Smooth muscle cell (in vitro differentiated cells): ENCODE results near the gene NT5DC1. TPM values are rescaled to one million over a fixed set of nuclear protein-coding genes. Genes with fewer than 3 reads are reported as not detected.

Source experiments
- DNase-seq: peaks from one replicate; lab custom pipeline; 2025; ENCODE audit not compliant: unreplicated experiment; lab: John Stamatoyannopoulos, UW
- H2AFZ ChIP-seq: fragments of 200-600 bp; sonication (generic); 2 replicates; pipeline ENCODE4 v1.6.0; 2016; ENCODE audit warnings: antibody characterized with exemption, low read depth, mild to moderate bottlenecking
- H3F3A ChIP-seq: fragments of 200-600 bp; sonication (generic); 2 replicates; pipeline ENCODE4 v1.6.0; 2017; ENCODE audit warnings: antibody characterized with exemption, low read depth
- H3K27ac ChIP-seq: fragments of 200-600 bp; sonication (generic); 2 replicates; pipeline ENCODE4 v1.5.1; 2016; ENCODE audit warnings: low read depth, mild to moderate bottlenecking
- H3K27me3 ChIP-seq: fragments of 200-600 bp; sonication (generic); 2 replicates; pipeline ENCODE4 v1.6.1; 2016; ENCODE audit warnings: low read depth, mild to moderate bottlenecking
- H3K36me3 ChIP-seq: fragments of 200-600 bp; sonication (generic); 2 replicates; pipeline ENCODE4 v1.5.1; 2016; ENCODE audit warnings: low read depth
- H3K4me1 ChIP-seq: fragments of 200-600 bp; sonication (generic); 2 replicates; pipeline ENCODE4 v1.5.1; 2016; ENCODE audit warnings: low read depth
- H3K4me2 ChIP-seq: fragments of 200-600 bp; sonication (generic); 2 replicates; pipeline ENCODE4 v1.6.0; 2016; ENCODE audit warnings: mild to moderate bottlenecking
- H3K4me3 ChIP-seq: fragments of 200-600 bp; sonication (generic); 2 replicates; pipeline ENCODE4 v1.5.1; 2016; ENCODE audit warnings: mild to moderate bottlenecking
- H3K79me2 ChIP-seq: fragments of 200-600 bp; sonication (generic); 2 replicates; pipeline ENCODE4 v1.6.0; 2016; ENCODE audit warnings: low read depth, mild to moderate bottlenecking
- H3K9ac ChIP-seq: fragments of 200-600 bp; sonication (generic); 2 replicates; pipeline ENCODE4 v1.6.0; 2016; ENCODE audit warnings: low read depth
- H3K9me3 ChIP-seq: fragments of 200-600 bp; sonication (generic); replicated peaks from 2 replicates; pipeline ENCODE4 v1.5.1; 2016; ENCODE audit warnings: low read depth
- H4K20me1 ChIP-seq: fragments of 200-600 bp; sonication (generic); 2 replicates; pipeline ENCODE4 v1.6.0; 2016; ENCODE audit warnings: low read depth
- CTCF ChIP-seq: fragments of 200-600 bp; sonication (generic); IDR thresholded peaks from 2 replicates; pipeline ENCODE4 v1.5.1; 2017; ENCODE audit warnings: borderline replicate concordance, mild to moderate bottlenecking, antibody characterized with exemption; ENCODE audit not compliant: insufficient read depth, poor library complexity, severe bottlenecking
- WGBS: methylation state at CpG from one replicate; pipeline ENCODE4 v1.1.7; 2016; ENCODE audit warnings: low lambda C conversion rate; 5-methylcytosine and 5-hydroxymethylcytosine counted together
- polyA plus RNA-seq: library from polyadenylated mRNA; unstranded; fragments of >200 nt; fragmentation: Nextera tagmentation; extraction: Ambion mirVana; gene quantifications from 2 replicates; pipeline ENCODE4 v1.2.1, GENCODE V29; 2016
- total RNA-seq: library from RNA; depleted of rRNA; stranded (reverse); fragments of >200 nt; gene quantifications from 2 replicates; pipeline ENCODE4 v1.2.3, GENCODE V29; 2014

The NT5DC1 gene
- total and polyA plus RNA-seq, 2 experiments from 2014 or later = 3.7 to 23.9 TPM

- peak overlapping the region; percentile 52 for H3K4me3 ChIP-seq
- DNase-seq = no peak
- peak overlapping the region; percentile 97 for H2AFZ ChIP-seq
- no peaks in the 10 kb centered on the region for H3K36me3 ChIP-seq
- H3K27me3 ChIP-seq = no peaks in the 10 kb centered on the region
- no peaks in the 10 kb centered on the region for H3K4me1 ChIP-seq
- H3K79me2 ChIP-seq = no peaks in the 10 kb centered on the region
- H4K20me1 ChIP-seq = no peaks in the 10 kb centered on the region
- H3K9ac ChIP-seq = peak overlapping the region; percentile 54
- 80% methylated on average over 13 of the region's 13 CpGs for WGBS
- peak overlapping the region; percentile 63 for H3K27ac ChIP-seq
- H3K4me2 ChIP-seq = peak overlapping the region; percentile 81
- no peaks in the 10 kb centered on the region for H3F3A ChIP-seq
- no peaks in the 10 kb centered on the region for H3K9me3 ChIP-seq
- no peak for TF ChIP-seq CTCF
Observed at GRCh38 chr6:116059713-116060571, 40.7 kb upstream of the NT5DC1 start.

GRCh38 chr6:116060572-116061283, 39.9 kb upstream of the NT5DC1 start, which contains the start of gene FRK:
TSS of gene FRK (minus strand) at chr6:116060891. CDS start at chr6:116060311, 580 bp downstream.
- H3K36me3 ChIP-seq = no peaks in the 10 kb centered on the region
- H3K4me2 ChIP-seq = peak within 1 kb of the TSS; percentile 81
- H3F3A ChIP-seq = no peaks in the 10 kb centered on the region
- no peaks in the 10 kb centered on the region for H3K9me3 ChIP-seq
- H2AFZ ChIP-seq = peak within 1 kb of the TSS; percentile 97
- no peaks in the 10 kb centered on the region for H3K79me2 ChIP-seq
- 67% methylated on average over 7 of the region's 7 CpGs for WGBS
- H3K27me3 ChIP-seq = no peaks in the 10 kb centered on the region
- H3K4me3 ChIP-seq = peak within 1 kb of the TSS; percentile 52
- DNase-seq = no peak
- no peaks in the 10 kb centered on the region for H4K20me1 ChIP-seq
- H3K9ac ChIP-seq = peak within 1 kb of the TSS; percentile 54
- peak within 1 kb of the TSS; percentile 63 for H3K27ac ChIP-seq
- TF ChIP-seq CTCF = peak; percentile 28
- H3K4me1 ChIP-seq = no peaks in the 10 kb centered on the region

- H3K27me3 ChIP-seq = no peaks in the 10 kb centered on the region
- H2AFZ ChIP-seq = no peak overlapping the region
- H4K20me1 ChIP-seq = no peaks in the 10 kb centered on the region
- H3K79me2 ChIP-seq = no peaks in the 10 kb centered on the region
- H3F3A ChIP-seq = no peaks in the 10 kb centered on the region
- no peak overlapping the region for H3K4me3 ChIP-seq
- H3K36me3 ChIP-seq = no peaks in the 10 kb centered on the region
- 95% methylated on average over 4 of the region's 4 CpGs for WGBS
- no peak overlapping the region for H3K9ac ChIP-seq
- H3K4me2 ChIP-seq = no peak overlapping the region
- TF ChIP-seq CTCF = no peak
- H3K9me3 ChIP-seq = no peaks in the 10 kb centered on the region
- no peaks in the 10 kb centered on the region for H3K4me1 ChIP-seq
- DNase-seq = no peak
- no peak overlapping the region for H3K27ac ChIP-seq
Observed at GRCh38 chr6:116062496-116062895, 38.2 kb upstream of the NT5DC1 start.
